A673 (cell line): ENCODE data around the gene TSPAN2. TPM values are rescaled to one million over a fixed set of nuclear protein-coding genes. Genes with fewer than 3 reads are reported as not detected.

Experiments used
- BruUV-seq: library from RNA; stranded (reverse); fragments of 400-500 nt; replicated peaks from 2 replicates; lab custom pipeline; 2021; lab: Mats Ljungman, UMichigan
- CTCF ChIA-PET: fragments of 300-600 bp; sonication (Branson Sonifier 250); formaldehyde crosslinking; loops from one replicate; lab custom pipeline; 2022; ENCODE audit warnings: antibody characterized with exemption; lab: Charles Lee
- POLR2A ChIA-PET: fragments of 300-600 bp; sonication (Branson Sonifier 250); formaldehyde crosslinking; loops from one replicate; lab custom pipeline; 2022; ENCODE audit warnings: antibody characterized with exemption; ENCODE audit not compliant: low non-redundant PET; lab: Charles Lee
- DNase-seq: peaks from one replicate; pipeline ENCODE4 v3.0.0-alpha.2; 2015; ENCODE audit warnings: low spot score
- H3K27ac ChIP-seq: fragments of 200-600 bp; sonication (generic); 2 replicates; pipeline ENCODE4 v1.5.1; 2016; ENCODE audit warnings: mixed run types, low read depth, mild to moderate bottlenecking, mixed read lengths, antibody characterized with exemption, low read length; ENCODE audit not compliant: poor library complexity, severe bottlenecking
- H3K27me3 ChIP-seq: fragments of 200-600 bp; sonication (generic); replicated peaks from 2 replicates; pipeline ENCODE4 v1.6.1; 2017; ENCODE audit warnings: mixed run types, low read depth, mild to moderate bottlenecking, mixed read lengths, antibody characterized with exemption, low read length; ENCODE audit not compliant: insufficient read depth, poor library complexity
- H3K36me3 ChIP-seq: fragments of 200-600 bp; sonication (generic); 2 replicates; pipeline ENCODE4 v1.6.1; 2016; ENCODE audit warnings: mixed run types, mild to moderate bottlenecking, mixed read lengths, antibody characterized with exemption, low read length; ENCODE audit not compliant: insufficient read depth, poor library complexity, severe bottlenecking
- H3K4me1 ChIP-seq: fragments of 200-600 bp; sonication (generic); 2 replicates; pipeline ENCODE4 v1.6.1; 2017; ENCODE audit warnings: mixed run types, mild to moderate bottlenecking, mixed read lengths, antibody characterized with exemption, low read length; ENCODE audit not compliant: insufficient read depth, poor library complexity, severe bottlenecking
- H3K4me3 ChIP-seq: fragments of 200-600 bp; sonication (generic); 2 replicates; pipeline ENCODE4 v1.5.1; 2016; ENCODE audit warnings: low read depth, mixed run types, mild to moderate bottlenecking, mixed read lengths, low read length; ENCODE audit not compliant: poor library complexity, severe bottlenecking
- H3K9me3 ChIP-seq: fragments of 200-600 bp; sonication (generic); 2 replicates; pipeline ENCODE4 v1.6.1; 2016; ENCODE audit warnings: mixed run types, low read depth, mild to moderate bottlenecking, mixed read lengths, antibody characterized with exemption, low read length; ENCODE audit not compliant: poor library complexity, severe bottlenecking
- EZH2 ChIP-seq: fragments of 200-600 bp; sonication (generic); IDR thresholded peaks from 2 replicates; pipeline ENCODE4 v1.6.1; 2017; ENCODE audit warnings: borderline replicate concordance, low read depth, mild to moderate bottlenecking, mixed read lengths, antibody characterized with exemption, low read length; ENCODE audit not compliant: poor library complexity, severe bottlenecking
- intact Hi-C: fragments of 100-400 bp; cut with micrococcal nuclease; formaldehyde crosslinking; loops from one replicate; pipeline ENCODE4 v1.10.0; 2022; ENCODE audit not compliant: unreplicated experiment
- total RNA-seq: library from RNA; stranded (reverse); gene quantifications from 2 replicates; pipeline ENCODE4 v1.2.3, GENCODE V29; 2021
- TF ChIP-seq, protein P1 (sequence below): fragments of 300-800, 200-600 bp; sonication (generic); conservative IDR thresholded peaks from 2 replicates; pipeline ENCODE4 v1.5.1; 2017; ENCODE audit warnings: low read depth, mild to moderate bottlenecking, antibody characterized with exemption, low read length, moderate library complexity, mixed read lengths

Gene TSPAN2
- total RNA-seq, 1 experiment from 2014 or later, result 2.8 TPM

DNA sequence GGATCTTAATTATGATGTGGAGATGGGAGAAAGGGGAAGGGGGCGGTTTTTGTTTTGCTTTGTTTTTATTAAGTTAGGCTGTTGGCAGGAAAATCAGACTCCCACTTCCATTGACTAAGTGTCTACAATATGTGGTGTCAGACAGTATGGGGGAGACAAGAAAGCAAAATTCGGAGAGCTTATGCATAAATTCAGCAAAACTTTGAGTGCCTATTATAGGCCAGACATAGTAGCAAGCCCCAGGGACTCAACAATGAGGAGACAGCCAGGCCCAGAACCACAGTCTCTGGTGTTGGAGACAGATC is 835 bp upstream of the TSPAN2 start:
- intact Hi-C loops, result loop anchor here (2.0 kb wide), 1 partner anchor 33 kb away; no protein-coding TSS in a partner anchor
- DNase-seq, result peak; percentile 52

DNA sequence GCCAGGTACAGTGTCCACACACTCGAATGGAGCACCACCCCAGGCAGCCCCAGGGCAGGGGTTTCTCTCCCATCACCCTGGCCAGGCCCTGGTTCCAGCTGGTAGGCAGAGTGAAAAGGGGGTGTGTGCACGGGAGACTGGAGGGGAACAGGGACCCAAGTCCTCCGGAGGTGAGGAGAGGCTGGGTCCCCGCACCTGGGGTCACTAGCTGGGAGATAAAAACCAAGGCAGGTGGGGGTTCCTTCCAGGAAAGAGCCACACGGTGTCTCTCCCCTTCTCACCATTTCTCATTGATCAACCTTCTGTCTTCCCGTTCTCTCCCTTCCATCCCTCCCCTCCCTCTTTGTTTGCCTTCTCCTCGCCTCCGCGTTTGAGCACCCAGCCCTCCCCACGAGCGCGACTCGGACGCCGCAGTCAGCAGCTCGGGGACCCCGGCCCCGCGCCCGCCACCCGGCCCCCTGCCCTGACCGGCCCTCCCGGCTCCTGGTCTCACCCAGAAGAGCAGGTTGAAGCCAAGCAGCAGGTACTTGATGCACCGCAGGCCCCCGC is 358 bp downstream of the TSPAN2 start:
- Histone ChIP-seq H3K27ac (no peak overlapping the region), H3K9me3 (no peaks in the 10 kb centered on the region), H3K36me3 (no peaks in the 10 kb centered on the region), H3K27me3 (no peaks in the 10 kb centered on the region), H3K4me1 (peaks cover 21% of the 10 kb centered on the region), H3K4me3 (peak overlapping the region; percentile 57)
- POLR2A ChIA-PET, result no interaction called here
- intact Hi-C loops, result no loop called here
- no peak for TF ChIP-seq EZH2
- TF ChIP-seq, protein P1, sequence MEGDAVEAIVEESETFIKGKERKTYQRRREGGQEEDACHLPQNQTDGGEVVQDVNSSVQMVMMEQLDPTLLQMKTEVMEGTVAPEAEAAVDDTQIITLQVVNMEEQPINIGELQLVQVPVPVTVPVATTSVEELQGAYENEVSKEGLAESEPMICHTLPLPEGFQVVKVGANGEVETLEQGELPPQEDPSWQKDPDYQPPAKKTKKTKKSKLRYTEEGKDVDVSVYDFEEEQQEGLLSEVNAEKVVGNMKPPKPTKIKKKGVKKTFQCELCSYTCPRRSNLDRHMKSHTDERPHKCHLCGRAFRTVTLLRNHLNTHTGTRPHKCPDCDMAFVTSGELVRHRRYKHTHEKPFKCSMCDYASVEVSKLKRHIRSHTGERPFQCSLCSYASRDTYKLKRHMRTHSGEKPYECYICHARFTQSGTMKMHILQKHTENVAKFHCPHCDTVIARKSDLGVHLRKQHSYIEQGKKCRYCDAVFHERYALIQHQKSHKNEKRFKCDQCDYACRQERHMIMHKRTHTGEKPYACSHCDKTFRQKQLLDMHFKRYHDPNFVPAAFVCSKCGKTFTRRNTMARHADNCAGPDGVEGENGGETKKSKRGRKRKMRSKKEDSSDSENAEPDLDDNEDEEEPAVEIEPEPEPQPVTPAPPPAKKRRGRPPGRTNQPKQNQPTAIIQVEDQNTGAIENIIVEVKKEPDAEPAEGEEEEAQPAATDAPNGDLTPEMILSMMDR, result no peak
- BruUV-seq, result no TSS peak
- DNase-seq, result no peak
- CTCF ChIA-PET, result no interaction called here

More for the DNA sequence above, 835 bp upstream of the TSPAN2 start:
- peaks cover 24% of the 10 kb centered on the region for H3K4me1 ChIP-seq
- peak overlapping the region; percentile 57 for H3K4me3 ChIP-seq
- BruUV-seq, result no TSS peak
- no peaks in the 10 kb centered on the region for H3K36me3 ChIP-seq
- CTCF ChIA-PET, result no interaction called here
- H3K9me3 ChIP-seq, result no peaks in the 10 kb centered on the region
- H3K27ac ChIP-seq, result no peak overlapping the region
- H3K27me3 ChIP-seq, result no peaks in the 10 kb centered on the region
- TF ChIP-seq, protein P1, result no peak
- TF ChIP-seq EZH2, result no peak
- POLR2A ChIA-PET, result no interaction called here

DNA sequence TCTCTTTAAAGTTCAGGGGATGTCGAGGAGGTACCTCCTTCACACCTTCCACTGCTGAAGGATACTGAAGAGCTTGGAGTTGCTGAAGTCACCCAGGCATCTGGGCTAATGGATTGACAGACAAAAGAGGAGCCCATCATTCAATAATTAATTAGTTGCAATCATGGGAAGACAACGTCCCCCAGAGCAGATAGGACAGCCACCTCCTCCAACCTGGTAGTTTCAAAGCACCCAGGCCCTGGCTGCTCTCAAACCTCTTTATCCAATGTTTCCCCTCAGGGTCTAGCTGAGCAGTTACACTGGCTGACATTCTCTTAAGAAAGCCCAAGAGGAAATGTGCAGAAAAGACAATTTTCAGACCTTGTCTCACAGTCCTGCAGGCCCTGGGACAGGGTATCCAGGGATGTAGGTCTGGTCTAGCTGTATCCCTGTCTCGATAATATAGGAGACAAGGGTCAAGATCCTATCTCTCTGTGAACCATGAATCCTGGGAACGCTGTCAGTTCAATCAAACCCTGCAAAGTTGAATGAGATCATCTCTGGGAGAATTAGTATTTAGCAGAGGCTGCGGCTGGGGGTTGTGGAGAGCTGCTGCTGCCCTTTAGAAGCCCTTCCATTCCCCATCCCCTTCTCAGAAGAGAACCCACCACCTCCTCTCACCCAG is 1.1 kb downstream of the TSPAN2 start:
- Histone ChIP-seq H3K4me1 (peaks cover 14% of the 10 kb centered on the region), H3K9me3 (no peaks in the 10 kb centered on the region), H3K4me3 (no peak overlapping the region), H3K27me3 (no peaks in the 10 kb centered on the region), H3K36me3 (no peaks in the 10 kb centered on the region), H3K27ac (no peak overlapping the region)
- POLR2A ChIA-PET, result interaction anchor here (0.6 kb wide), 1 partner anchor 776 kb away, joined by 4 read pairs; no protein-coding TSS in a partner anchor
- intact Hi-C loops, result no loop called here
- no TSS peak for BruUV-seq
- DNase-seq, result no peak
- CTCF ChIA-PET, result no interaction called here
- TF ChIP-seq EZH2, result no peak
- TF ChIP-seq, protein P1, result no peak
